Keratinocyte (primary cell): Measurements from ENCODE around the gene DECR2.

Experiments used
- CTCF ChIP-seq, 3 experiments: IDR thresholded peaks in 1 of 3; conservative IDR thresholded peaks in 1 of 3; optimal IDR thresholded peaks in 1 of 3; 2 replicates in 2 of 3; 3 replicates in 1 of 3; pipeline versions ENCODE3 to v1.5.1; 2011; ENCODE audit warnings: low read length in 3 of 3, mild to moderate bottlenecking in 3 of 3, moderate library complexity in 2 of 3, control low read depth in 1 of 3, inconsistent platforms in 1 of 3; ENCODE audit not compliant: insufficient read depth in 2 of 3; ENCODE audit errors: extremely low read depth in 1 of 3
- EZH2 ChIP-seq: IDR thresholded peaks from one replicate; pipeline ENCODE4 v1.6.1; 2012; ENCODE audit warnings: inconsistent platforms, mild to moderate bottlenecking, low read length, moderate library complexity

GRCh38 chr16:396199-396598, 5.5 kb upstream of the DECR2 start:
- TF ChIP-seq CTCF (optimal IDR thresholded peaks at IDR 0.05 in 1 of 3, IDR thresholded peaks at IDR 0.05 in 1 of 3, conservative IDR thresholded peaks at IDR 0.05 in 1 of 3; ENCODE audit: extremely low read depth in 1 of 3, insufficient read depth in 2 of 3, low read length in 3 of 3): no peak
- TF ChIP-seq EZH2: no peak
